ENCODE results near the gene C20orf144. TPM values are rescaled to one million over a fixed set of nuclear protein-coding genes. Genes with fewer than 3 reads are reported as not detected.

C20orf144 gene
- total and polyA plus RNA-seq, 9 of the 15 experiments (the other 6 are each of a cell fraction or from before 2014, with no cell fraction given) = 0.04 to 0.23 (median 0.11) TPM; not detected in 2

DNA sequence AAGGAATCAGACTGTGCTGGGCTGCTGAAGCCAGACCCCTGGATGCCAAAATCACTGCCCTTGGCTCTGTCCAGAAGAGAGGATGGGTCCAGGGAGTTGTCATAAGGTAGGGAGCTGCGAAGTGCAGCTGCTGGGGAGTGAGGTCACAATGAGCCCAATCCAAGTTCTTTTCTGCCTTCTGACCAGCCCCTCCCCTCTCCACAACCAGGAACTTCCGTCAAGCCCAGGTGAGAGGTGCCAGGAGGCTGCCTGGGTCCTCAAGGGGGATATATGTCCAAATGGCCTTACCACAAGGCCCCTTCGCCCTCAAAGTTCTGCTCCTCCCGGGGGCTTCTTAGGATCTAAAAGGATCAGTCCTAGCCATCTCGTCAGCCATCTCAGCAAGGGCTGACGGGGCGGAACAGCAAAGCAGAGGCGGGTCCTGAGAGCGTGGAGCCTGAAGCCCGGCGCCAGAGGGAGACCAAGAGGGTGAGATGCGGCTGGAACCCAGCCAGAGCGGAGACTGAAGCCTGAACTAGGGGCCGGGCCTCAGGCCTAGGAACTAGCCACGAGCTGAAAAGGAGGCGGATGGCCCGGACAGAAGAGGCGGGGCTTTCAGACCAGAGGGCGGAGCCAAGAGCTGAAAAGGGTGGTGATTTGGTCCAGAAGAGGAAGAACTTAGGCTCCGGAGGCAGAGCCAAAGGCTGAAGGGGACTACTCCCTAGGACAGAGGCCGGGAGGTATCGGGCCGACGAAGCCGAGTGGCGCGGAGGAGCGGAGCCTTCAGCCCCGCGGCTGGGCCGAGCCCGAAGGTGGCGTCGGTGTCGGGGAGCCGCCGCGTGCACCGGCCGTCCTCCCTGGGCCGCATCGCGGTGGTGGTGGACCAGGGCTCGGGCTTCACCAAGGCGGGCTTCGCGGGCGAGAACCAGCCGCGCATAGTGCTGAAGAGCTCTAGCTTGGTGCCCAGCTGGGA, 4.4 kb downstream of the C20orf144 start, which contains the start of gene ACTL10 (continued):
- TF ChIP-seq PCBP2 (IDR thresholded peaks at IDR 0.05; ENCODE audit: low read depth, low read length, poor library complexity, severe bottlenecking) = no peak
- no peak for TF ChIP-seq PHB (CRISPR knock-in tag; IDR thresholded peaks at IDR 0.05)
- no peak for TF ChIP-seq FOS (IDR thresholded peaks at IDR 0.05; ENCODE audit: extremely low read depth, insufficient read length)
- no peak for TF ChIP-seq PATZ1 (CRISPR knock-in tag; IDR thresholded peaks at IDR 0.05; ENCODE audit: borderline replicate concordance)
- no peak for TF ChIP-seq JUN (IDR thresholded peaks at IDR 0.05; ENCODE audit: borderline replicate concordance, low read depth, low read length)
- TF ChIP-seq JUN (CRISPR knock-in tag; IDR thresholded peaks at IDR 0.05; ENCODE audit: borderline replicate concordance) = no peak
- TF ChIP-seq KDM4B (IDR thresholded peaks at IDR 0.05; ENCODE audit: borderline replicate concordance in 2 of 2, low read depth in 1 of 2) = no peak
- TF ChIP-seq ZKSCAN1 (IDR thresholded peaks at IDR 0.05; ENCODE audit: low read depth, low read length) = 0 out of 2 replicates have a peak, but pooled peaks have one; percentile 17
- no peak for TF ChIP-seq SETDB1 (IDR thresholded peaks at IDR 0.05; ENCODE audit: low read length)
- TF ChIP-seq OTX1 (CRISPR knock-in tag; IDR thresholded peaks at IDR 0.05) = no peak
- TF ChIP-seq SMAD1 (IDR thresholded peaks at IDR 0.05; ENCODE audit: low read depth, low read length, partially characterized antibody) = no peak
- TF ChIP-seq SIN3B (IDR thresholded peaks at IDR 0.05; ENCODE audit: low read depth) = no peak
- TF ChIP-seq ETS1 (conservative IDR thresholded peaks at IDR 0.05; ENCODE audit: control insufficient read depth, low read depth, low read length) = 0 out of 2 replicates have a peak, but pooled peaks have one; percentile 7
- TF ChIP-seq, protein P1, sequence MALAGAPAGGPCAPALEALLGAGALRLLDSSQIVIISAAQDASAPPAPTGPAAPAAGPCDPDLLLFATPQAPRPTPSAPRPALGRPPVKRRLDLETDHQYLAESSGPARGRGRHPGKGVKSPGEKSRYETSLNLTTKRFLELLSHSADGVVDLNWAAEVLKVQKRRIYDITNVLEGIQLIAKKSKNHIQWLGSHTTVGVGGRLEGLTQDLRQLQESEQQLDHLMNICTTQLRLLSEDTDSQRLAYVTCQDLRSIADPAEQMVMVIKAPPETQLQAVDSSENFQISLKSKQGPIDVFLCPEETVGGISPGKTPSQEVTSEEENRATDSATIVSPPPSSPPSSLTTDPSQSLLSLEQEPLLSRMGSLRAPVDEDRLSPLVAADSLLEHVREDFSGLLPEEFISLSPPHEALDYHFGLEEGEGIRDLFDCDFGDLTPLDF (CRISPR knock-in tag; IDR thresholded peaks at IDR 0.05) = 0 out of 2 replicates have a peak, but pooled peaks have one; percentile 67
- TF ChIP-seq XRCC3 (IDR thresholded peaks at IDR 0.05) = no peak

Data from K562 (cell line).